ENCODE results near the gene CD3E.

- TF ChIP-seq POLR2A (IDR thresholded peaks at IDR 0.05) (no peak), CTCF (IDR thresholded peaks at IDR 0.05) (no peak)
Measured at GRCh38 chr11:118306556-118306955, 2.0 kb downstream of the CD3E start.

Data from heart left ventricle (tissue), 13 donors.